PFSK-1 (cell line): ENCODE data around the gene SLC46A2.

Source experiments
- FOXP2 ChIP-seq: optimal IDR thresholded peaks from 2 replicates; pipeline ENCODE3; 2011; ENCODE audit warnings: borderline replicate concordance, control low read depth, inconsistent platforms; ENCODE audit not compliant: insufficient read depth; ENCODE audit errors: extremely low read length, extremely low read depth
- POLR2AphosphoS5 ChIP-seq: IDR thresholded peaks from 2 replicates; pipeline ENCODE4 v1.6.1; 2012; ENCODE audit warnings: low read depth, mild to moderate bottlenecking, control low read depth, low read length, moderate library complexity
- SIN3A ChIP-seq: IDR thresholded peaks from 2 replicates; pipeline ENCODE4 v1.6.1; 2012; ENCODE audit warnings: mild to moderate bottlenecking, low read length, moderate library complexity, borderline replicate concordance; ENCODE audit not compliant: insufficient read depth
- TAF1 ChIP-seq: IDR thresholded peaks from 2 replicates; pipeline ENCODE4 v1.6.1; 2012; ENCODE audit warnings: low read length, control low read depth, borderline replicate concordance; ENCODE audit not compliant: insufficient read depth
- TF ChIP-seq, protein P1 (sequence below), 2 experiments: IDR thresholded peaks; 2 replicates each; pipeline versions ENCODE4 v1.6.1 to v1.8.0; 2011 to 2012; ENCODE audit warnings: low read depth in 2 of 2, low read length in 2 of 2, control low read depth in 1 of 2, inconsistent platforms in 1 of 2, mild to moderate bottlenecking in 1 of 2, moderate library complexity in 1 of 2; ENCODE audit not compliant: insufficient read depth in 1 of 2

DNA sequence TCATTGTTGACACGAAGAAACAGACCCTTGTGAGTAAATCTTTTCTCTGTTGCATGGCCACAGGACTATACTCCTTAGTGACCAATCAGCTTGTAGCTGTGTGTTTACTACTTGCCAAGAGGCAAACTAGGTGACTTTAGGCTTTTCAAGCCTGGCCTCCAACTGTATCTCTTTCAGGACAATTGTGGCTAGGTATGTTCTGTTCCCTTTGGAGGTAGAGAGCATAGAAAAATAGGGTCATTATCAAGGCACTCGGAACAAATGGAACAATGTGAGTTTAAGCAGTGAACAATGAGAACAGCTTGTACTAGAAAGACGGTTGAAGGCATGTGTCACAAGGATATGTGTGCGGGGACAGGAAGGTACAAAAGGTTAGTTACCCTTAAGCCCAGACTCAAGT, 48.1 kb downstream of the SLC46A2 start:
- TF ChIP-seq, protein P1, sequence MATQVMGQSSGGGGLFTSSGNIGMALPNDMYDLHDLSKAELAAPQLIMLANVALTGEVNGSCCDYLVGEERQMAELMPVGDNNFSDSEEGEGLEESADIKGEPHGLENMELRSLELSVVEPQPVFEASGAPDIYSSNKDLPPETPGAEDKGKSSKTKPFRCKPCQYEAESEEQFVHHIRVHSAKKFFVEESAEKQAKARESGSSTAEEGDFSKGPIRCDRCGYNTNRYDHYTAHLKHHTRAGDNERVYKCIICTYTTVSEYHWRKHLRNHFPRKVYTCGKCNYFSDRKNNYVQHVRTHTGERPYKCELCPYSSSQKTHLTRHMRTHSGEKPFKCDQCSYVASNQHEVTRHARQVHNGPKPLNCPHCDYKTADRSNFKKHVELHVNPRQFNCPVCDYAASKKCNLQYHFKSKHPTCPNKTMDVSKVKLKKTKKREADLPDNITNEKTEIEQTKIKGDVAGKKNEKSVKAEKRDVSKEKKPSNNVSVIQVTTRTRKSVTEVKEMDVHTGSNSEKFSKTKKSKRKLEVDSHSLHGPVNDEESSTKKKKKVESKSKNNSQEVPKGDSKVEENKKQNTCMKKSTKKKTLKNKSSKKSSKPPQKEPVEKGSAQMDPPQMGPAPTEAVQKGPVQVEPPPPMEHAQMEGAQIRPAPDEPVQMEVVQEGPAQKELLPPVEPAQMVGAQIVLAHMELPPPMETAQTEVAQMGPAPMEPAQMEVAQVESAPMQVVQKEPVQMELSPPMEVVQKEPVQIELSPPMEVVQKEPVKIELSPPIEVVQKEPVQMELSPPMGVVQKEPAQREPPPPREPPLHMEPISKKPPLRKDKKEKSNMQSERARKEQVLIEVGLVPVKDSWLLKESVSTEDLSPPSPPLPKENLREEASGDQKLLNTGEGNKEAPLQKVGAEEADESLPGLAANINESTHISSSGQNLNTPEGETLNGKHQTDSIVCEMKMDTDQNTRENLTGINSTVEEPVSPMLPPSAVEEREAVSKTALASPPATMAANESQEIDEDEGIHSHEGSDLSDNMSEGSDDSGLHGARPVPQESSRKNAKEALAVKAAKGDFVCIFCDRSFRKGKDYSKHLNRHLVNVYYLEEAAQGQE (IDR thresholded peaks at IDR 0.05; ENCODE audit: insufficient read depth in 1 of 2, low read depth in 2 of 2, low read length in 2 of 2), result no peak
- no peak for TF ChIP-seq SIN3A
- no peak for TF ChIP-seq POLR2AphosphoS5
- TF ChIP-seq TAF1, result no peak
- TF ChIP-seq FOXP2, result no peak
